Neutrophil (primary cell): ENCODE measurements around the gene RGS19.

Experiments used
- H3K27ac ChIP-seq: fragments of 200-600 bp; sonication (generic); 2 replicates; pipeline ENCODE4 v1.5.1; 2016; ENCODE audit warnings: mild to moderate bottlenecking, moderate library complexity
- H3K27me3 ChIP-seq: fragments of 200-600 bp; sonication (generic); 2 replicates; pipeline ENCODE4 v1.6.0; 2016; ENCODE audit warnings: mild to moderate bottlenecking
- H3K36me3 ChIP-seq: fragments of 200-600 bp; sonication (generic); 2 replicates; pipeline ENCODE4 v1.5.1; 2017
- H3K4me1 ChIP-seq, 2 experiments: fragments of 200-600 bp in 1 of 2; sonication (generic) in 1 of 2; 1 replicate in 1 of 2; 2 replicates in 1 of 2; pipeline versions ENCODE4 v1.5.1 to v1.6.1; 2013 to 2016; ENCODE audit warnings: low read depth in 1 of 2, low read length in 1 of 2, mild to moderate bottlenecking in 1 of 2, moderate library complexity in 1 of 2; ENCODE audit not compliant: control insufficient read depth in 1 of 2, insufficient read depth in 1 of 2
- H3K4me3 ChIP-seq, 2 experiments: fragments of 200-600 bp in 1 of 2; sonication (generic) in 1 of 2; 1 replicate in 1 of 2; 2 replicates in 1 of 2; pipeline ENCODE4 v1.5.1; 2013 to 2016; ENCODE audit warnings: low read depth in 1 of 2, low read length in 1 of 2, mild to moderate bottlenecking in 1 of 2, moderate library complexity in 1 of 2
- H3K9me3 ChIP-seq: fragments of 200-600 bp; sonication (generic); 2 replicates; pipeline ENCODE4 v1.5.1; 2016
- CTCF ChIP-seq: fragments of 200-600 bp; sonication (generic); IDR thresholded peaks from 2 replicates; pipeline ENCODE4 v1.5.1; 2016; ENCODE audit warnings: antibody characterized with exemption

RGS19 gene

GRCh38 chr20:64105846-64106434 is 26.6 kb upstream of the RGS19 start:
- no peak overlapping the region for H3K27ac ChIP-seq
- H3K4me1 ChIP-seq = peaks cover 9 to 16% of the 10 kb centered on the region in 2 experiments
- H3K9me3 ChIP-seq = no peaks in the 10 kb centered on the region
- H3K4me3 ChIP-seq = no peak overlapping the region
- H3K36me3 ChIP-seq = peaks cover 5% of the 10 kb centered on the region
- no peak for TF ChIP-seq CTCF
- peaks cover 63% of the 10 kb centered on the region for H3K27me3 ChIP-seq

- Histone ChIP-seq H3K9me3 (no peaks in the 10 kb centered on the region), H3K36me3 (peaks cover 16% of the 10 kb centered on the region), H3K4me1 (peaks cover 9 to 19% of the 10 kb centered on the region in 2 experiments), H3K27me3 (peaks cover 70% of the 10 kb centered on the region), H3K4me3 (no peak overlapping the region), H3K27ac (no peak overlapping the region)
- no peak for TF ChIP-seq CTCF
These were observed 25.5 kb upstream of the RGS19 start for GRCh38 chr20:64104667-64105451.

- peaks cover 23% of the 10 kb centered on the region for H3K36me3 ChIP-seq
- no peak overlapping the region for H3K4me3 ChIP-seq
- H3K9me3 ChIP-seq = no peaks in the 10 kb centered on the region
- H3K27me3 ChIP-seq = peaks cover 70% of the 10 kb centered on the region
- peaks cover 9 to 19% of the 10 kb centered on the region in 2 experiments for H3K4me1 ChIP-seq
- no peak overlapping the region for H3K27ac ChIP-seq
- TF ChIP-seq CTCF = no peak
These were observed 24.8 kb upstream of the RGS19 start for GRCh38 chr20:64103871-64104666.

- no peak overlapping the region for H3K4me3 ChIP-seq
- H3K27me3 ChIP-seq = peaks cover 62% of the 10 kb centered on the region
- H3K36me3 ChIP-seq = peaks cover 36% of the 10 kb centered on the region
These were observed 23.5 kb upstream of the RGS19 start for GRCh38 chr20:64102647-64103354.

More at GRCh38 chr20:64102647-64103354, 23.5 kb upstream of the RGS19 start:
- Histone ChIP-seq H3K4me1 (peaks cover 5 to 18% of the 10 kb centered on the region in 2 experiments), H3K9me3 (no peaks in the 10 kb centered on the region), H3K27ac (no peak overlapping the region)
- TF ChIP-seq CTCF = no peak
